OCI-LY1 (cell line): Measurements from ENCODE around the gene MAD1L1.
A peak's percentile ranks its signal among the peaks of the same experiment; 100 is the strongest.

Source experiments
- H2AFZ ChIP-seq: fragments of 200-600 bp; sonication (generic), shearing (Covaris generic); 2 replicates; pipeline ENCODE4 v1.6.0; 2014; ENCODE audit warnings: antibody characterized with exemption, mild to moderate bottlenecking, low read length
- H3F3A ChIP-seq: fragments of 200-600 bp; sonication (generic), shearing (Covaris generic); 2 replicates; pipeline ENCODE4 v1.6.0; 2014; ENCODE audit warnings: mild to moderate bottlenecking, antibody characterized with exemption, low read length, moderate library complexity; ENCODE audit not compliant: insufficient read depth
- H3K27ac ChIP-seq: fragments of 200-600 bp; sonication (generic); 2 replicates; pipeline ENCODE4 v1.5.1; 2014; ENCODE audit warnings: low read length, mixed run types, mild to moderate bottlenecking, low read depth; ENCODE audit not compliant: poor library complexity, severe bottlenecking
- H3K27me3 ChIP-seq: fragments of 200-600 bp; sonication (generic); 2 replicates; pipeline ENCODE4 v1.6.0; 2014; ENCODE audit warnings: antibody characterized with exemption, mild to moderate bottlenecking, low read length, moderate library complexity; ENCODE audit not compliant: insufficient read depth
- H3K36me3 ChIP-seq: fragments of 200-600 bp; sonication (generic); 2 replicates; pipeline ENCODE4 v1.6.1; 2014; ENCODE audit warnings: mild to moderate bottlenecking, antibody characterized with exemption, low read length, moderate library complexity, mixed read lengths; ENCODE audit not compliant: insufficient read depth
- H3K4me1 ChIP-seq: fragments of 200-600 bp; sonication (generic); 2 replicates; pipeline ENCODE4 v1.5.1; 2014; ENCODE audit warnings: mild to moderate bottlenecking, low read length, moderate library complexity; ENCODE audit not compliant: insufficient read depth, severe bottlenecking
- H3K4me2 ChIP-seq: fragments of 200-600 bp; sonication (generic), shearing (Covaris generic); 2 replicates; pipeline ENCODE4 v1.6.1; 2014; ENCODE audit warnings: low read length
- H3K4me3 ChIP-seq: fragments of 200-600 bp; sonication (generic); 2 replicates; pipeline ENCODE4 v1.5.1; 2014; ENCODE audit warnings: low read length, low read depth, mild to moderate bottlenecking, mixed read lengths; ENCODE audit not compliant: poor library complexity, severe bottlenecking
- H3K79me2 ChIP-seq: fragments of 200-600 bp; shearing (Covaris generic); 2 replicates; pipeline ENCODE4 v1.6.1; 2016; ENCODE audit warnings: mixed run types, low read length, mixed read lengths; ENCODE audit not compliant: insufficient read depth
- H3K9ac ChIP-seq: fragments of 200-600 bp; sonication (generic), shearing (Covaris generic); 2 replicates; pipeline ENCODE4 v1.6.1; 2014; ENCODE audit warnings: mild to moderate bottlenecking, low read length, mixed read lengths
- H3K9me2 ChIP-seq: fragments of 200-600 bp; sonication (generic), shearing (Covaris generic); 2 replicates; pipeline ENCODE4 v1.6.1; 2014; ENCODE audit warnings: low read depth, mild to moderate bottlenecking, low read length, mixed read lengths
- H3K9me3 ChIP-seq: fragments of 200-600 bp; shearing (Covaris generic); 2 replicates; pipeline ENCODE4 v1.6.1; 2014; ENCODE audit warnings: low read length, mixed read lengths
- H4K20me1 ChIP-seq: fragments of 200-600 bp; sonication (generic), shearing (Covaris generic); 2 replicates; pipeline ENCODE4 v1.6.0; 2016; ENCODE audit warnings: mild to moderate bottlenecking, low read length; ENCODE audit not compliant: insufficient read depth
- CTCF ChIP-seq: fragments of 200-600 bp; sonication (generic), shearing (Covaris generic); IDR thresholded peaks from 2 replicates; pipeline ENCODE4 v1.5.1; 2017; ENCODE audit warnings: mild to moderate bottlenecking, antibody characterized with exemption, low read length, moderate library complexity, mixed read lengths
- EZH2 ChIP-seq: fragments of 200-600 bp; sonication (generic), shearing (Covaris generic); IDR thresholded peaks from 2 replicates; pipeline ENCODE4 v1.8.0; 2017; ENCODE audit warnings: borderline replicate concordance, mixed run types, mild to moderate bottlenecking, antibody characterized with exemption, low read length, moderate library complexity, mixed read lengths

Gene MAD1L1

DNA sequence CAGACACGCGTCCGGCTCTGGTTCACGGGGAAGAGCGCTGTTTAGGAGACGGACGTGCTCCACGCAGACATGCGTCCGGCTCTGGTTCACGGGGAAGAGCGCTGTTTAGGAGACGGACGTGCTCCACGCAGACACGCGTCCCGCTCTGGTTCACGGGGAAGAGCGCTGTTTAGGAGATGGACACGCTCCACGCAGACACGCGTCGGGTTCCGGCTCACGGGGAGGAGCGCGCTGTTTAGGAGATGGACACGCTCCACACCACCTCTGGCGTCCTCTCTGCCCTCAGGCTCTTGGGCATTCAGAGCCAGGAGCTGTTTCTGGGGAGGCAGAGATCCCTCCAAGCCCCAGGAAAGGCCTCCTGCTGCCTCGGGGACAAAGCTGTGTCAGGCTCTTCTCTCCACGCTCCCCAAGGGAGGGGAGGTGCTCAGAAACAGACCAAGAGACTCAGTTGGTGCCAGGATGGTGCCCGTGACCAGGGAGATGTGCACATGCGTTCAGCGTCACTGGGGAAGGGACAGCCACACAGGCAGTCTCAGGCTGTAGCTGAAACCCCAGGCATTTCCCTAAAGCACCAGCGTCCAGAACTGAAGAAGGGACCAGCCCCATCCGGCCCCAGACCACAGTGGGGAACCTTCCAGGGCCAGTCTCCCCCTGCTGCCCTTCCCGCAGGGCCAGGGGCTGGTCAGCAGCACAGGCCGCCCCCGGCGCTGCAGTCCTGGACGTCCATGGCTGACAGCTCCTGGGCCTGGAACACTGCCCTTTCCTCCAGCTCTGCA is 387.0 kb downstream of the MAD1L1 start:
- H3K4me1 ChIP-seq = peaks cover 18% of the 10 kb centered on the region
- H4K20me1 ChIP-seq = no peaks in the 10 kb centered on the region
- no peaks in the 10 kb centered on the region for H3K36me3 ChIP-seq
- H2AFZ ChIP-seq = no peak overlapping the region
- no peaks in the 10 kb centered on the region for H3K9me2 ChIP-seq
- H3K27ac ChIP-seq = no peak overlapping the region
- no peaks in the 10 kb centered on the region for H3K27me3 ChIP-seq
- H3K79me2 ChIP-seq = no peaks in the 10 kb centered on the region
- H3K4me2 ChIP-seq = no peak overlapping the region
- no peak overlapping the region for H3K9ac ChIP-seq
- TF ChIP-seq EZH2 (no peak), CTCF (no peak)
- no peaks in the 10 kb centered on the region for H3K9me3 ChIP-seq
- no peaks in the 10 kb centered on the region for H3F3A ChIP-seq
- no peak overlapping the region for H3K4me3 ChIP-seq

DNA sequence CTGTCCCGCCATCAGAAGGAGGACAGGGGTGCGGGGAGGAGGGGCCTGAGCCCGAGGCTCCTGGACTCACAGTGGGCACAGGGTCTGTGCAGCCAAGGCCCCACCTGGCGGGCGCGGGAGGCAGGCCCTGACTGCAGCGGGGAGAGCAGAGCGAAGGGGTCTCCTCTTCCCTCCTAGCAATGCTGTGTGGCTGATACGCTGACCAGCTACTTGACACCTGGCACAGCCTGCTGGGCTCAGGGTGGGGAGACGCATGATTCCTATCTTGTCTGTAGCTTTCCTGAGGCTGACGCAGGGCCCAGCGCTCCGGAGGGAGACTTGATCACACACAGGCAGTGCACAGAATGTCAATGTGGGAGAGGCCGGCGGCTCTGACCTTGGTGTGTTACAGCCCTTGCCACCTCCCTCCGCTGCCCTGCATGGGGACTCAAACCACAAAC is 387.8 kb downstream of the MAD1L1 start:
- Histone ChIP-seq H3F3A (no peaks in the 10 kb centered on the region), H3K27me3 (no peaks in the 10 kb centered on the region), H3K4me1 (peaks cover 18% of the 10 kb centered on the region), H3K27ac (no peak overlapping the region), H3K9ac (no peak overlapping the region), H3K9me3 (no peaks in the 10 kb centered on the region), H3K4me3 (no peak overlapping the region), H3K4me2 (no peak overlapping the region), H4K20me1 (no peaks in the 10 kb centered on the region), H3K9me2 (no peaks in the 10 kb centered on the region), H3K36me3 (no peaks in the 10 kb centered on the region), H2AFZ (no peak overlapping the region), H3K79me2 (no peaks in the 10 kb centered on the region)
- TF ChIP-seq CTCF = no peak
- no peak for TF ChIP-seq EZH2

- H2AFZ ChIP-seq = no peak overlapping the region
- H3K79me2 ChIP-seq = no peaks in the 10 kb centered on the region
- TF ChIP-seq EZH2 (no peak), CTCF (peak; percentile 36; the same call in 1 of the 2 replicates)
- H3K4me1 ChIP-seq = peaks cover 18% of the 10 kb centered on the region
- H3K4me2 ChIP-seq = peak overlapping the region; percentile 14; the same call in 1 of the 2 replicates
- no peaks in the 10 kb centered on the region for H3K36me3 ChIP-seq
- no peaks in the 10 kb centered on the region for H3K9me3 ChIP-seq
- no peaks in the 10 kb centered on the region for H3F3A ChIP-seq
- no peak overlapping the region for H3K4me3 ChIP-seq
- H3K27ac ChIP-seq = no peak overlapping the region
- H3K9me2 ChIP-seq = no peaks in the 10 kb centered on the region
- H3K27me3 ChIP-seq = no peaks in the 10 kb centered on the region
- no peak overlapping the region; the same call in 1 of the 2 replicates for H3K9ac ChIP-seq
- no peaks in the 10 kb centered on the region for H4K20me1 ChIP-seq
Observed at GRCh38 chr7:1844336-1844950, 388.3 kb downstream of the MAD1L1 start.
